HCT116 (cell line): ENCODE results near the gene UGT1A9. TPM values are rescaled to one million over a fixed set of nuclear protein-coding genes. Genes with fewer than 3 reads are reported as not detected.

Source experiments
- ATAC-seq: fragments of 200-7000 bp; cut with Tn5 transposase; 2 replicates; pipeline ENCODE4 v1.9.1; 2020; ENCODE audit warnings: mild to moderate bottlenecking, moderate library complexity
- BruUV-seq: library from RNA; stranded (reverse); fragments of 400-500 nt; replicated peaks from 2 replicates; lab custom pipeline; 2021; lab: Mats Ljungman, UMichigan
- CTCF ChIA-PET: fragments of 300-600 bp; sonication (Branson Sonifier 250); formaldehyde crosslinking; loops from one replicate; lab custom pipeline; 2021; ENCODE audit warnings: antibody characterized with exemption; lab: Charles Lee
- POLR2A ChIA-PET: fragments of 300-600, 350-600 bp; sonication (Branson Sonifier 250); formaldehyde crosslinking; loops from one replicate; lab custom pipeline; 2021; ENCODE audit warnings: antibody characterized with exemption; lab: Charles Lee
- RAD21 ChIA-PET, 2 experiments: fragments of 300-600 bp; sonication (Branson Sonifier 250); formaldehyde crosslinking; loops; one replicate each; lab custom pipeline; 2023; ENCODE audit warnings: low total read pairs in 2 of 2; ENCODE audit not compliant: uncharacterized antibody in 2 of 2, unreplicated experiment in 2 of 2, low non-redundant PET in 1 of 2; lab: Charles Lee
- DNase-seq: peaks from one replicate; pipeline ENCODE4 v3.0.0-alpha.2; 2010; ENCODE audit warnings: low read depth, low spot score
- H2AFZ ChIP-seq: fragments of 200-600 bp; shearing (Covaris generic), sonication (generic); 2 replicates; pipeline ENCODE4 v1.6.1; 2017; ENCODE audit warnings: low read depth, mixed run types, mixed read lengths, antibody characterized with exemption, low read length; ENCODE audit not compliant: poor library complexity, severe bottlenecking
- H3K27ac ChIP-seq: 2 replicates; pipeline ENCODE4 v1.5.1; 2012; ENCODE audit warnings: low read depth, low read length
- H3K27me3 ChIP-seq: fragments of 200-600 bp; sonication (generic); 2 replicates; pipeline ENCODE4 v1.6.1; 2016; ENCODE audit warnings: mixed run types, low read length, mixed read lengths; ENCODE audit not compliant: insufficient read depth
- H3K36me3 ChIP-seq, 2 experiments: fragments of 200-500 bp in 1 of 2; fragments of 200-600 bp in 1 of 2; sonication (Bioruptor generic) in 1 of 2; sonication (generic) in 1 of 2; 2 replicates each; pipeline versions ENCODE4 v1.5.1 to v1.6.1; 2014 to 2016; ENCODE audit warnings: low read length in 2 of 2, inconsistent platforms in 1 of 2, mixed read lengths in 1 of 2, mixed run types in 1 of 2; ENCODE audit not compliant: insufficient read depth in 2 of 2, control insufficient read depth in 1 of 2
- H3K4me1 ChIP-seq, 2 experiments: fragments of 200-600 bp in 1 of 2; sonication (generic) in 1 of 2; 2 replicates each; pipeline versions ENCODE4 v1.5.1 to v1.6.1; 2012 to 2017; ENCODE audit warnings: low read length in 2 of 2, inconsistent platforms in 1 of 2, mild to moderate bottlenecking in 1 of 2, mixed read lengths in 1 of 2, mixed run types in 1 of 2, moderate library complexity in 1 of 2; ENCODE audit not compliant: insufficient read depth in 2 of 2, control insufficient read depth in 1 of 2
- H3K4me2 ChIP-seq: fragments of 200-600 bp; sonication (generic); 2 replicates; pipeline ENCODE4 v1.6.1; 2017; ENCODE audit warnings: mixed run types, low read length, mixed read lengths
- H3K4me3 ChIP-seq, 2 experiments: fragments of 200-600 bp in 1 of 2; sonication (generic) in 1 of 2; replicated peaks in 1 of 2; 2 replicates each; pipeline ENCODE4 v1.5.1; 2011 to 2016; ENCODE audit warnings: low read length in 2 of 2, control low read depth in 1 of 2, low read depth in 1 of 2, mild to moderate bottlenecking in 1 of 2, mixed read lengths in 1 of 2, mixed run types in 1 of 2
- H3K79me2 ChIP-seq: fragments of 200-600 bp; sonication (generic); 2 replicates; pipeline ENCODE4 v1.6.1; 2017; ENCODE audit warnings: mild to moderate bottlenecking, mixed run types, low read length, moderate library complexity, mixed read lengths; ENCODE audit not compliant: insufficient read depth
- H3K9ac ChIP-seq: fragments of 200-600 bp; sonication (generic); 2 replicates; pipeline ENCODE4 v1.6.1; 2016; ENCODE audit warnings: low read length, mixed read lengths
- H3K9me2 ChIP-seq: fragments of 200-600 bp; sonication (generic), shearing (Covaris generic); 2 replicates; pipeline ENCODE4 v1.6.1; 2017; ENCODE audit warnings: mixed run types, mild to moderate bottlenecking, moderate library complexity; ENCODE audit not compliant: insufficient read depth
- H3K9me3 ChIP-seq, 2 experiments: fragments of 200-500 bp in 1 of 2; fragments of 200-600 bp in 1 of 2; sonication (Bioruptor generic) in 1 of 2; sonication (generic) in 1 of 2; 2 replicates each; pipeline ENCODE4 v1.6.1; 2014 to 2017; ENCODE audit warnings: low read length in 2 of 2, mixed read lengths in 2 of 2, inconsistent platforms in 1 of 2, low read depth in 1 of 2, mild to moderate bottlenecking in 1 of 2, mixed run types in 1 of 2, moderate library complexity in 1 of 2; ENCODE audit not compliant: control insufficient read depth in 1 of 2, insufficient read depth in 1 of 2
- H4K20me1 ChIP-seq: fragments of 200-600 bp; sonication (generic), shearing (Covaris generic); 2 replicates; pipeline ENCODE4 v1.6.1; 2017; ENCODE audit warnings: mixed run types, mild to moderate bottlenecking, moderate library complexity; ENCODE audit not compliant: insufficient read depth
- ATF3 ChIP-seq: IDR thresholded peaks from 2 replicates; pipeline ENCODE4 v1.6.1; 2012
- CBX3 ChIP-seq: IDR thresholded peaks from 2 replicates; pipeline ENCODE4 v1.6.1; 2012; ENCODE audit warnings: low read depth
- CEBPB ChIP-seq: IDR thresholded peaks from 2 replicates; pipeline ENCODE4 v1.6.1; 2012; ENCODE audit warnings: low read depth
- EGR1 ChIP-seq: IDR thresholded peaks from 2 replicates; pipeline ENCODE4 v1.6.1; 2012; ENCODE audit warnings: low read depth
- ELF1 ChIP-seq: IDR thresholded peaks from 2 replicates; pipeline ENCODE4 v1.6.1; 2012; ENCODE audit warnings: low read depth, borderline replicate concordance
- EZH2 ChIP-seq: fragments of 200-600 bp; sonication (generic); IDR thresholded peaks from 2 replicates; pipeline ENCODE4 v1.6.1; 2017; ENCODE audit warnings: antibody characterized with exemption, mixed run types
- EZH2phosphoT487 ChIP-seq: fragments of 200-600 bp; IDR thresholded peaks from 2 replicates; pipeline ENCODE4 v1.6.1; 2018; ENCODE audit warnings: antibody characterized with exemption, borderline replicate concordance
- FOSL1 ChIP-seq: IDR thresholded peaks from 2 replicates; pipeline ENCODE4 v1.6.1; 2012; ENCODE audit warnings: low read depth
- JUND ChIP-seq: IDR thresholded peaks from 2 replicates; pipeline ENCODE4 v1.6.1; 2012
- POLR2A ChIP-seq: IDR thresholded peaks from 2 replicates; pipeline ENCODE4 v1.7.0; 2011; ENCODE audit warnings: borderline replicate concordance; ENCODE audit not compliant: insufficient read depth, insufficient read length; ENCODE audit errors: extremely low read depth
- POLR2AphosphoS5 ChIP-seq: IDR thresholded peaks from 2 replicates; pipeline ENCODE4 v1.6.1; 2011; ENCODE audit warnings: mild to moderate bottlenecking, low read depth, low read length, moderate library complexity
- RAD21 ChIP-seq: IDR thresholded peaks from 2 replicates; pipeline ENCODE4 v1.6.1; 2012; ENCODE audit warnings: low read depth, mild to moderate bottlenecking
- REST ChIP-seq: IDR thresholded peaks from 2 replicates; pipeline ENCODE4 v1.6.1; 2012; ENCODE audit warnings: low read depth
- SIN3A ChIP-seq: IDR thresholded peaks from 2 replicates; pipeline ENCODE4 v1.6.1; 2012; ENCODE audit warnings: low read depth
- TCF7L2 ChIP-seq: IDR thresholded peaks from 2 replicates; pipeline ENCODE4 v1.7.0; 2011; ENCODE audit warnings: borderline replicate concordance, inconsistent platforms; ENCODE audit not compliant: insufficient read depth, insufficient read length; ENCODE audit errors: extremely low read depth
- YY1 ChIP-seq: IDR thresholded peaks from 2 replicates; pipeline ENCODE4 v1.6.1; 2011; ENCODE audit warnings: low read length, low read depth, moderate library complexity, mild to moderate bottlenecking; ENCODE audit not compliant: insufficient replicate concordance; ENCODE audit errors: extremely low read depth
- ZBTB33 ChIP-seq: IDR thresholded peaks from 2 replicates; pipeline ENCODE4 v1.6.1; 2011; ENCODE audit warnings: mild to moderate bottlenecking, low read length, moderate library complexity; ENCODE audit not compliant: insufficient replicate concordance; ENCODE audit errors: extremely low read depth
- ZFX ChIP-seq: fragments of 450-650 bp; IDR thresholded peaks from 2 replicates; pipeline ENCODE4 v1.6.1; 2017
- ZNF274 ChIP-seq: fragments of 200-500 bp; sonication (Bioruptor generic); IDR thresholded peaks from 2 replicates; pipeline ENCODE4 v1.6.1; 2014; ENCODE audit warnings: mild to moderate bottlenecking, low read depth, low read length, inconsistent platforms
- intact Hi-C: fragments of 100-400 bp; cut with micrococcal nuclease; formaldehyde crosslinking; loops from 2 replicates; pipeline ENCODE4 v1.10.0; 2022
- total RNA-seq: library from RNA; stranded (reverse); gene quantifications from one replicate; pipeline ENCODE4 v1.2.1, GENCODE V29; 2021; ENCODE audit not compliant: unreplicated experiment
- TF ChIP-seq, protein P1 (sequence below), 3 experiments: fragments of 200-600 bp in 1 of 3; sonication (generic) in 1 of 3; IDR thresholded peaks in 2 of 3; conservative IDR thresholded peaks in 1 of 3; 2 replicates each; pipeline ENCODE4 v1.5.1; 2012 to 2017; ENCODE audit warnings: low read depth in 2 of 3, low read length in 2 of 3, antibody characterized with exemption in 1 of 3, borderline replicate concordance in 1 of 3, control low read depth in 1 of 3, mild to moderate bottlenecking in 1 of 3, mixed read lengths in 1 of 3, mixed run types in 1 of 3, moderate library complexity in 1 of 3; ENCODE audit not compliant: insufficient read depth in 1 of 3

Gene UGT1A9
- total RNA-seq, 1 experiment from 2014 or later, result not detected

GRCh38 chr2:233811732-233812131 lies 140.0 kb downstream of the UGT1A9 start:
- Histone ChIP-seq H3K9ac (no peak overlapping the region), H2AFZ (no peak overlapping the region), H3K4me1 (no peaks in the 10 kb centered on the region), H3K4me3 (no peak overlapping the region), H3K9me3 (no peaks in the 10 kb centered on the region), H3K4me2 (no peak overlapping the region), H3K9me2 (no peaks in the 10 kb centered on the region), H4K20me1 (no peaks in the 10 kb centered on the region), H3K27me3 (no peaks in the 10 kb centered on the region; the same call in 1 of the 2 replicates), H3K79me2 (no peaks in the 10 kb centered on the region), H3K36me3 (no peaks in the 10 kb centered on the region), H3K27ac (no peak overlapping the region)
- DNase-seq (no peak), ATAC-seq (no peak)
- BruUV-seq, result no TSS peak
- ChIA-PET POLR2A (no interaction called here), RAD21 (no interaction called here), CTCF (no interaction called here)
- intact Hi-C loops, result no loop called here
- TF ChIP-seq TCF7L2 (no peak), RAD21 (no peak), POLR2A (no peak), REST (no peak), POLR2AphosphoS5 (no peak), ATF3 (no peak), ZFX (no peak), YY1 (no peak), CBX3 (no peak), CEBPB (no peak), EGR1 (no peak), ELF1 (no peak), JUND (no peak), EZH2phosphoT487 (no peak), SIN3A (no peak), EZH2 (no peak), ZBTB33 (no peak), FOSL1 (no peak), ZNF274 (no peak)
- TF ChIP-seq, protein P1, sequence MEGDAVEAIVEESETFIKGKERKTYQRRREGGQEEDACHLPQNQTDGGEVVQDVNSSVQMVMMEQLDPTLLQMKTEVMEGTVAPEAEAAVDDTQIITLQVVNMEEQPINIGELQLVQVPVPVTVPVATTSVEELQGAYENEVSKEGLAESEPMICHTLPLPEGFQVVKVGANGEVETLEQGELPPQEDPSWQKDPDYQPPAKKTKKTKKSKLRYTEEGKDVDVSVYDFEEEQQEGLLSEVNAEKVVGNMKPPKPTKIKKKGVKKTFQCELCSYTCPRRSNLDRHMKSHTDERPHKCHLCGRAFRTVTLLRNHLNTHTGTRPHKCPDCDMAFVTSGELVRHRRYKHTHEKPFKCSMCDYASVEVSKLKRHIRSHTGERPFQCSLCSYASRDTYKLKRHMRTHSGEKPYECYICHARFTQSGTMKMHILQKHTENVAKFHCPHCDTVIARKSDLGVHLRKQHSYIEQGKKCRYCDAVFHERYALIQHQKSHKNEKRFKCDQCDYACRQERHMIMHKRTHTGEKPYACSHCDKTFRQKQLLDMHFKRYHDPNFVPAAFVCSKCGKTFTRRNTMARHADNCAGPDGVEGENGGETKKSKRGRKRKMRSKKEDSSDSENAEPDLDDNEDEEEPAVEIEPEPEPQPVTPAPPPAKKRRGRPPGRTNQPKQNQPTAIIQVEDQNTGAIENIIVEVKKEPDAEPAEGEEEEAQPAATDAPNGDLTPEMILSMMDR (IDR thresholded peaks at IDR 0.05 in 2 of 3, conservative IDR thresholded peaks at IDR 0.05 in 1 of 3; ENCODE audit: borderline replicate concordance in 1 of 3, insufficient read depth in 1 of 3, low read depth in 2 of 3, low read length in 2 of 3), result no peak
